Measurements from ENCODE around the gene RNF144B. TPM values are rescaled to one million over a fixed set of nuclear protein-coding genes. Genes with fewer than 3 reads are reported as not detected.
"Not testable (repeated sequence)": the region's sequence is repeated elsewhere in the genome, so short reads cannot be mapped to it uniquely, and the experiment has no call there.

The RNF144B gene
- total RNA-seq, 2 donors from 2014 or later: 4.0 to 5.4 TPM

DNA sequence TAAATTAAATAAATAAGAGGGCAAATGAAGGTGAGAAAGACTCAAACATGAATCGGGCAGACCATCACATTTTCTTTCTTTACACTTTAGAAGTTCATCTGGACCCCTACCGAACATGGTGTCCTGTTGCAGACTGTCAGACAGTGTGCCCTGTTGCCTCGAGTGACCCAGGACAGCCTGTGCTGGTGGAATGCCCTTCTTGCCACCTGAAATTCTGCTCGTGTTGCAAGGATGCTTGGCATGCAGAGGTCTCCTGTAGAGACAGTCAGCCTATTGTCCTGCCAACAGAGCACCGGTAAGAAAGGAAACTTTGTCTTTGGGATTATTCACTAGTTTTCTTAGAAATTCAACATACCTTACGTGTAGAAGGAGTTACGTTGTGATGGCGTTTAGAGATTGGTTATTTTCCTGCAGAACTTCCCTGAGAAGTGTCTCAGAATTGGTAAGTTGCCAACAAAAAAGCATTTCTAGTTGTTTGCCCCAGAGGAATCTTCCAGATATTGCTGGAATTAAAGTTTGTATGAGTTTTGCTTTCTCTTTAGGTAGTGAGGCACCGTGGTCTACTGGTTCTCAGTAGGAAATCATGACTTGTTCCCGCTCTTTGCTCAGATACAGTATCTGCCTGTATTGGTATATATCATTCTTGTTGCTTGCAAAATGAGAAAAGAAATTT is 70.1 kb downstream of the RNF144B start:
- ATAC-seq: no peak
- Histone ChIP-seq H3K27me3 (no peaks in the 10 kb centered on the region), H3K27ac (no peak overlapping the region), H3K4me1 (no peaks in the 10 kb centered on the region), H3K36me3 (replicated peaks in 1 of 2; ENCODE audit: insufficient read depth in 1 of 2, low read depth in 2 of 2) (peaks cover 0 to 2% of the 10 kb centered on the region in 2 donors), H3K4me3 (no peak overlapping the region), H3K9me3 (no peaks in the 10 kb centered on the region)
- no peak for DNase-seq
- TF ChIP-seq, protein P1, sequence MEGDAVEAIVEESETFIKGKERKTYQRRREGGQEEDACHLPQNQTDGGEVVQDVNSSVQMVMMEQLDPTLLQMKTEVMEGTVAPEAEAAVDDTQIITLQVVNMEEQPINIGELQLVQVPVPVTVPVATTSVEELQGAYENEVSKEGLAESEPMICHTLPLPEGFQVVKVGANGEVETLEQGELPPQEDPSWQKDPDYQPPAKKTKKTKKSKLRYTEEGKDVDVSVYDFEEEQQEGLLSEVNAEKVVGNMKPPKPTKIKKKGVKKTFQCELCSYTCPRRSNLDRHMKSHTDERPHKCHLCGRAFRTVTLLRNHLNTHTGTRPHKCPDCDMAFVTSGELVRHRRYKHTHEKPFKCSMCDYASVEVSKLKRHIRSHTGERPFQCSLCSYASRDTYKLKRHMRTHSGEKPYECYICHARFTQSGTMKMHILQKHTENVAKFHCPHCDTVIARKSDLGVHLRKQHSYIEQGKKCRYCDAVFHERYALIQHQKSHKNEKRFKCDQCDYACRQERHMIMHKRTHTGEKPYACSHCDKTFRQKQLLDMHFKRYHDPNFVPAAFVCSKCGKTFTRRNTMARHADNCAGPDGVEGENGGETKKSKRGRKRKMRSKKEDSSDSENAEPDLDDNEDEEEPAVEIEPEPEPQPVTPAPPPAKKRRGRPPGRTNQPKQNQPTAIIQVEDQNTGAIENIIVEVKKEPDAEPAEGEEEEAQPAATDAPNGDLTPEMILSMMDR (IDR thresholded peaks at IDR 0.05): no peak
- TF ChIP-seq POLR2A (IDR thresholded peaks at IDR 0.05): no peak
- WGBS, 2 donors: 72 to 77% methylated on average over 10 of the region's 10 CpGs
- intact Hi-C loops (cut with DNase I): no loop called here

DNA sequence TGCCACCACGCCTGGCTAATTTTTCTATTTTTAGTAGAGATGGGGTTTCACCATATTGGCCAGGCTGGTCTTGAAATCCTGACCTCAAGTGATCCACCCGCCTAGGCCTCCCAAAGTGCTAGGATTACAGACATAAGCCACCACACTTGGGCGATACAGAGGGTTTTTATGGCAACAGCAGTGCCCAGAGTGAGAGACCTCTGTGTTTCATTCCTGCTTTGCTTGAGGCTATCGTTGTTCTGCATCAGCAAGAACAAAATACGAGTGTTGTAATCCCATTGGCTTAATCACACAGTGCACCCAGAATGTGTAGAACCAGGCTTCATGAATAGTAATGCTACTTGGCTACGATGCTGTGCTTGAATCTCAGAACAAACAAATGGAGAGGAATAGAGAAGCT is 70.9 kb downstream of the RNF144B start:
- H3K27me3 ChIP-seq; H3K36me3 ChIP-seq (replicated peaks in 1 of 2; ENCODE audit: insufficient read depth in 1 of 2, low read depth in 2 of 2); H3K9me3 ChIP-seq; DNase-seq; H3K27ac ChIP-seq; H3K4me3 ChIP-seq; H3K4me1 ChIP-seq; intact Hi-C loops (cut with DNase I); ATAC-seq: not testable (repeated sequence)
- whole genome bisulfite sequencing, 2 donors: 91 to 97% methylated on average over 6 of the region's 6 CpGs

DNA sequence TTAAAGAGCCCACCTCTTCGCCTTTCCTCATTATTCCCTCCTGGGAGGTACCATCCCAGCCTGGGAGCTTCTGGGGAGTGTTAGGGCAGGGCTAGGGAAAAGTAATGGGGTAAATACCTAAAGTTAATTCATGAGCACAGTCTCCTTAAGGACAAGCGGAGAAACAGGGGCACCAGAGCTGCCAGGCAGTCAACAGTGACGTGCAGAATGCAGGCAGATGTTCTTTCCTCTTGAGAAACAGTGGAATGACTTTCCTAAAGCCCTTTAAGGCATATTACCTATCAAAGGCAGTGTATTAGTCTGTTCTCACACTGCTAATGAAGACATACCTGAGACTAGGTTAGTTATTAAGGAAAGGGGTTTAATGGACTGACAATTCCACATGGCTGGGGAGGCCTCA is 76.3 kb downstream of the RNF144B start:
- intact Hi-C loops (cut with DNase I): no loop called here
- Histone ChIP-seq H3K4me1 (peaks cover 33% of the 10 kb centered on the region), H3K36me3 (replicated peaks in 1 of 2; ENCODE audit: insufficient read depth in 1 of 2, low read depth in 2 of 2) (peaks cover 0 to 2% of the 10 kb centered on the region in 2 donors), H3K4me3 (no peak overlapping the region), H3K27ac (peak overlapping the region in 2 of 4 donors; percentile 26 to 30), H3K27me3 (no peaks in the 10 kb centered on the region), H3K9me3 (no peaks in the 10 kb centered on the region)
- WGBS, 2 donors: 95 to 96% methylated on average over 3 of the region's 3 CpGs
- TF ChIP-seq, protein P1 (IDR thresholded peaks at IDR 0.05): no peak
- no peak for TF ChIP-seq POLR2A (IDR thresholded peaks at IDR 0.05)
- DNase-seq (no peak), ATAC-seq (no peak)

DNA sequence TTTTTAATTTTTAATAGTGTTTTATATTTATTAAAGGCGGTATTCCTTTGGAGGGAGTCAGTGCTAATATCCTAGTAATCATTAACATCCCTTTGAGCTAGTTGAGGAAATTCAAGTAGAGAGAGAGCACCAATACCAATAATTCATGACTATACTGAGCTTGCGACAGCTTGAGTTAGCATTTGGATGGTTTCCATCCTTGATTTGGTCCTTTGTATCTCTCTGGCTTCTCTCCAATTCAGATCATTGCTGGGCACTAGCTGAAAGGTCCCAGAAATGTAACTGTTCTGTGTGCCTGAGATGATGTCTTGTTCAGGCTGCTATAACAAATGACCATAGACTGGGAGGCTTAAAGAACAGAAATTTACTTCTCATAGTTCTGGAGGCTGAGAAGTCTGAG is 77.0 kb downstream of the RNF144B start:
- peaks cover 0 to 2% of the 10 kb centered on the region in 2 donors for H3K36me3 ChIP-seq (replicated peaks in 1 of 2; ENCODE audit: insufficient read depth in 1 of 2, low read depth in 2 of 2)
- TF ChIP-seq POLR2A (IDR thresholded peaks at IDR 0.05): no peak
- TF ChIP-seq, protein P1 (IDR thresholded peaks at IDR 0.05): no peak
- ATAC-seq: peak; percentile 54

DNA sequence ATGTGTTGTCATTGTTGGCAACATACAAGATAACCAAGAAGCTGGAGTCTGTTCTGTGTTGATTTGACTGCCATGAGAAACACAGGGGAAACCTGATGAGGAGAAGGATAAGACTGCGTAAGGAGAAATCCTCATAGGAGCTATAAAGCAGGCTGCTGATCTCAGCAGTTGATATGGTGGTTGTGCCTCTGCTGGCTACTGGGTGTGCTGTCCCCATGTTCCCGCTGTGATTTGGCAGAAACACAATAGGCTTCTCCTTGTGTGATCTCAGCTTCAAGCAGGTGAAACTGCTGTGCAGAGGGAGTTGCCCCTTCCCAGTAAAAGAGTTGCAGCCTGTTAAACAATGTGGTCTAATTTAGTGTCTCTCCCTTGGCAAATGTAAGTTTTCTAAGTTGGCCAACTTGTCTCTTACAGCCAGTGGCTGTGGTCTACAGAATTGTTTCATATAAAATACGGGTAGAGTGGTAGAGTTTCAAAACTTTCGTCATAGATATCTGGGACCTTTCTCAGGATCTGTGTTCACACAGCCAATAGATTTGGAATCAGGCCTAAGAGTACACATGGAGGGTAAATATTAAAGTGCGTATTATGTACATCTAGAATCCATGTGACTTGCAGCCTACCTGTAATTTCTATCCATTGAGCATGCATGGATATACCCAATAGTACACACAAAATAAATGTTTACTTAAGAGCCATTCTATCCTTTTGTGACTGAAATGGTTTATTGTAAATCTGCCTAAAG is 78.4 kb downstream of the RNF144B start:
- ATAC-seq: peak; percentile 74
- TF ChIP-seq POLR2A (IDR thresholded peaks at IDR 0.05): no peak
- TF ChIP-seq, protein P1 (IDR thresholded peaks at IDR 0.05): peak in 1 of 7 experiments; percentile 1
- WGBS, 2 donors: 42 to 48% methylated on average over 5 of the region's 5 CpGs
- Histone ChIP-seq H3K4me3 (no peak overlapping the region), H3K4me1 (peaks cover 33% of the 10 kb centered on the region), H3K36me3 (replicated peaks in 1 of 2; ENCODE audit: insufficient read depth in 1 of 2, low read depth in 2 of 2) (no peaks in the 10 kb centered on the region), H3K9me3 (no peaks in the 10 kb centered on the region), H3K27ac (peak overlapping the region; percentile 4 to 58 (median 34)), H3K27me3 (no peaks in the 10 kb centered on the region)
- intact Hi-C loops (cut with DNase I): no loop called here
- peak; percentile 21 to 42 (median 36) for DNase-seq

More for the DNA sequence above, 77.0 kb downstream of the RNF144B start:
- Histone ChIP-seq H3K9me3 (no peaks in the 10 kb centered on the region), H3K4me3 (no peak overlapping the region), H3K27me3 (no peaks in the 10 kb centered on the region), H3K27ac (peak overlapping the region in 2 of 4 donors; percentile 26 to 30), H3K4me1 (peaks cover 33% of the 10 kb centered on the region)
- intact Hi-C loops (cut with DNase I): no loop called here
- whole genome bisulfite sequencing, 2 donors: 45 to 51% methylated on average over 2 of the region's 2 CpGs
- no peak for DNase-seq
